ENCODE measurements around the gene RAB3B.
"Not testable (repeated sequence)": the region's sequence is repeated elsewhere in the genome, so short reads cannot be mapped to it uniquely, and the experiment has no call there.

RAB3B gene

DNA sequence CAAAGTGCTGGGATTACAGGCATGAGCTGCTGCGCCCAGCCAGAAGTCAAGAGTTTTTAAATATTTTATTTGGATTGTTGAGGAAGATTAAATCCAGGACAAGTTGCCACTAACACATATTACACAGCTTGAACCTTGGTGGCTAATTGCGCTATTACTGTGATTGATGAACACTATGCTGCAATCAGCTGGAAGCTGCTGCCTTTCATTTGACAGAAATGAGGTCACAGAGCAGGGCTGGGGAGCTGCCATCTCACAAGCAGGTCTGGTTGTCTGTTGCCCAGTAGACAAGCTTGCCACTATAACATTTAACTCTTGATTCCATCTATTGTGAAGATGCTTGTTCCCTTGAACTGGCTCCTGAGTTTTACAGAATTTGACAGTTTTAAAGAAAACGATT lies 74.5 kb downstream of the RAB3B start:
- no peak for DNase-seq

DNA sequence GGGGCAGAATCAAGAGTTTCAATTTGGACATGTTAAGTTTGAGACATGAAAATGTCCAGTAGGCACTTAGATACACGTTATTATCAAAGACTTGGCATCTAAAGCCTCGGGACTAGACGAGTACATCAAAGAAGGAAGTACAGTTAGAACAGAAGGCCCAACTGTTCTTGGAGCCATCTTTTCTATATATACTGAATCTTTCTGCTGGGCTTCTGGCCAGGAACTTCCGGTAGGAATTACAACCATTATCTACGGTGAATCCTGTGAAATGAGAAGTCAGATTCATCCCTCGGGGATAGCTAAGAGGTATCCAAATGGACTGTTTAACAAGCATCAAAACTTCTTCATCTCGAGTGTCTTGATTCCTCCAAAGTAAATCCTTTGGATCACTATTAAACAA lies 77.6 kb downstream of the RAB3B start:
- DNase-seq, result no peak

DNA sequence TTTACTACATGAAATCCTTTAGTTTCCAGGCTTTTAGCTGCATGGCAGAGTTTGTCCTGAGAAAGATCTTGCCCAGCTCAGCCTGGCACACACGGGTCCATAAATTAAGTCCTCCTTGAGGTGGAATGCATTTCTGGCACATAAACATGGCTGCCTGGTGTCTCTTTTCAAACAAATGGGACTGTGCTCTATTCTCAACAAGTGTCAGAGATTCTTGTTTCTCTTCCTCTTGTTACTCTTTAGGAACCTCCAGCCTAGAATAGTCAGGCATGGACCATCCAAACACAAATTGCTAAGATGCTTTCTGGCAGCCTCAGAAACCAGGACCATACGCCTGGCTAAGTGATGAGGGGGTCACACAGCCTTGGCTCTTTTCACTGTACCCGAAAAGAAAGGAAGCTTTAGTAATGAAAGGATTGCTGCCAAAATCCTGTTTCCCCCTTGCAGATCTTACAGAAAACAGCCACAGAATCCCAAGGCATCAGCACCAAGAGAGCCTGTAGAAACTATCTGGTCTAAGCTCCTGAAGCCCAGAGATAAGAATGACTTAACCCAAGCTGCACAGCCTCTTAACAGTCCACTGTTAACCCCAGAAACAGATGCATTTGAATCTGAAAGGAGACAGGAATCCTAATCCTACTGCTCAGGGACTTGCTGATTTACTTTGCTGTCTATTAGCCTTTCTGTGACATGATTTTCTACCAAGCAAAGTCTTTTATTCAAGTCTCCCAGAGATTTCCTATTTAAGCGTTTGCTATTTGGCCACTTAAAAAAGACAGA lies 80.1 kb downstream of the RAB3B start:
- no peak for DNase-seq

DNA sequence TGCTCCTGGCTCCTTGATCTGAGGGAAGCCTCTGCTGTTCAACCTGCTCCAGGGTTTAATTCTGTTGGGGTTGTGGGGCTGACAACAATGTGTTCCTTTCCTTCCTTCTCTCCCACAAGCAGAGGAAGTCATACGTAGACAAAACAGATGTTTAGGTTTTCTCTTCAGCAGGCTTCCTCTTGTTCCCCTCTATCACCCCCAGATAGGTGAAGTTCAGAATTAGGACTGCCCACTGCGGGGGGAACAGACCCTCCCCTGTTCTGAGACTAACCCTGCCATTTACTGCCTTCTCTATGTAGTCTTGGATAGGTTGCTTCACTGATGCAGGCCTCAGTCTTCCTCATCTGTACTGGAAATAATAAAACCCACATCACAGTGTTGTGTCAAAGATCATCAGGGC lies 82.0 kb downstream of the RAB3B start:
- DNase-seq, result no peak

DNA sequence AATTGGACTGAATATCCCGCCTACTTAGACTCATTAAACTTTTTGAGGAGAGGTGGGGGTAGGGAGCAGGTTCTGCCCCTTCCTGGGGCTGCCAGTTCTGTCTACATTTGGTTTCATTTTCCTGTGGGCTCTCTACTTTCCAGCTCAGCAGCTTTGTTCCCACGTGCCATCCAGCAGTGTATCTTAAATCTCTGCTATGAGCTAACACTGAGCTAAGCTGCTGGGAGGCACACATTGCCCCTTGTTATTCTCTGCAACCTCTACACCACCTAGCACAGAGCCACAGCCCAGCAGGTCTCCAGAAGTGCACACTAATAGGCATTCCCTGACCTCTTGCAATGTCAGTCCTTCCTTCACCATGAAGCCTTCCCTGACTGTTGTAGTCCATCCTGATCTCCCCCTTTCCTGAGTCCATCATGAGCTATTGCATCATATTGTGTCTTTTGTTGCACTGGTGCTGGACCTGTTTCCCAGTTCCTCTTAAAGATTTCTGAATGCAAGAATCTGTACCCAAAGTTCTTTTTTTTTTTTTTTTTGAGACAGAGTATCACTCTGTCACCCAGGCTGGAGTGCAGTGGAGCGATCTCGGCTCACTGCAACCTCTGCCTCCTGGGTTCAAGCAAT lies 83.3 kb downstream of the RAB3B start:
- no peak for DNase-seq

DNA sequence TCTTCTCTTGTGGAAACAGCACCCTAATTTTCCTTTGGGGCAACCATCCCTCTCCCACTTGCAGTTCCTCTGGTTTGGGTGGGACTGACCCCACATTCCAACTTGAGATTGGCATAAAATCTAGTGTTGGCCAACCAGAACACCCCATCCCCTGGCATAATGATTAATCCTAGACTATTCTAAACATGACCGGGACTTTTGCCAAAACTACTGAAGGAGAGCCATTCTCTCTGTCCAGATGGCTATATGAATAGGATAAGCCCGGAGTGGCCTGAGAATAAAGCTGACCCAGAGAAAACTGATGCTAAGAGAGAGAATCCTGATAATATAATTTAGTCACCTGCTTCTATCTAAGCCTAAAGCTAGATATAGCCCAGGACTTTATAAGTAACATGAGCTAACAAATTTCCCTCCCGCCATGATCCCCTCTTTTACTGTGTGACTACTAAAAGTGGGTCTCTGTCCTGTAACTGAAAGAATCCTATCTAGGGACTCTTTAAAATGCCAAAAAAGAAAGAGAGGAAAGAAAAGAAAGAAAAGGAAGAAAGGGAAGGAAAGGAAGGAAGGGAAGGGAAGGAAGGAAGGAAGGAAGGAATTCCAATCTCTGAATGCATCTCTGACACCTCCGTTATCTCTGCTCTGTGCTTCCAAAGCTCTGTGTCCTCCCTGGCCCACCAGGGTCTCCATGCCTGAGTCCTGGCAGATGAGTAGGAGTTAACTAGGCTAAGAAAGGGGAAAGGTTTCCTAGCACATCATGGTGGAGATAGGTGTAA lies 84.0 kb downstream of the RAB3B start:
- no peak for DNase-seq

DNA sequence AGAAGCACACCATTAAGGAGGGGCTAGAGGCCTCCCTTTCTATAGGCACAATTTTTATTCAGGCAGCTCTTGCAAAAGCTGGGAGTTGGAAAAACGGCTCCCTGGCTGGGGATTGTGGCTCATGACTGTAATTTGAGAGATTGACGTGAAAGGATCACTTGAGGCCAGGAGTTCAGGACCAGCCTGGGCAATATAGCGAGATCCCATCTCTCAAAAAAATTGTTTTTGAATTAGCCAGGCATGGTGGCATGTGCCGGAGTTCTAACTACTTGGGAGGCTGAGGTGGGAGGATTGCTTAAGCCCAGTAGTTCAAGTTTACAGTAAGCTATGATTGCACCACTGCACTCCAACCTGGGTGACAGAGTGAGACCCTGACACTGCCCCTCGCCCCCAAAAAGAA lies 88.0 kb downstream of the RAB3B start:
- DNase-seq, result no peak

DNA sequence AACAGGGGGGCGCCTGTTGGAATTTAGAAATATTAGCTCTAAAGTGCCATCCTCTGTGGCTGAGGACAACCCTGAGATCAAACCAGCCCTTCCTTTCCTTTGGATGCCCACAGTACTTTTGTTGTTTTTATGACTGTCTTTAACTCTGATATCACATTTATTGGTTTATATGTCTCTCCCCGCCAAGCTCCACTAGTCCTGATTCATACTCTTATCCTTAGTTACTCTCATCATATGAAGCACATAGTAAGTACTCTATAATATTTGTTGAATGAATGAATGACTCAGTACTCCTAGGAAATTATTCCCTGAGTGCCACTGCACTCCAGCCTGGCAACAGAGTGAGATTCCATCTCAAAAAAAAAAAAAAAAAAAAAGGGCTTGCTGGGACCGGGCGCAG lies 89.3 kb downstream of the RAB3B start:
- DNase-seq, result no peak

DNA sequence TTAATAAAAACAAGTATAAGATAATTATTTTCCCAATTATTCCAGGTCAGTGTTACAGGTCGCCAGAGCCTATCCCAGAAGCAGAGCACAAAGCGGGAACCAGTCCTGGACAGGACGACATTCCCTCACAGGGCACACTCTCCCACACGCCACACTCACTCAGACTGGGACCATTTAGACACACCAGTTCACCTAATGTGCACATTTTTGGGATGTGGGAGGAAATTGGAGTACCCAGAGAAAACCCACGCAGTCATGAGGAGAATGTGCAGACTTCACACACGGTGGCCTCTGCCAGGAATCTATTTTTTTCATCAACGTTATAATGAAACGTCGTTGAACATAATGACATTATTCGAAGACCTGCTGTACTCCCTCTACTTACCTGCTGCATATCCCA lies 91.5 kb downstream of the RAB3B start:
- DNase-seq, result no peak

DNA sequence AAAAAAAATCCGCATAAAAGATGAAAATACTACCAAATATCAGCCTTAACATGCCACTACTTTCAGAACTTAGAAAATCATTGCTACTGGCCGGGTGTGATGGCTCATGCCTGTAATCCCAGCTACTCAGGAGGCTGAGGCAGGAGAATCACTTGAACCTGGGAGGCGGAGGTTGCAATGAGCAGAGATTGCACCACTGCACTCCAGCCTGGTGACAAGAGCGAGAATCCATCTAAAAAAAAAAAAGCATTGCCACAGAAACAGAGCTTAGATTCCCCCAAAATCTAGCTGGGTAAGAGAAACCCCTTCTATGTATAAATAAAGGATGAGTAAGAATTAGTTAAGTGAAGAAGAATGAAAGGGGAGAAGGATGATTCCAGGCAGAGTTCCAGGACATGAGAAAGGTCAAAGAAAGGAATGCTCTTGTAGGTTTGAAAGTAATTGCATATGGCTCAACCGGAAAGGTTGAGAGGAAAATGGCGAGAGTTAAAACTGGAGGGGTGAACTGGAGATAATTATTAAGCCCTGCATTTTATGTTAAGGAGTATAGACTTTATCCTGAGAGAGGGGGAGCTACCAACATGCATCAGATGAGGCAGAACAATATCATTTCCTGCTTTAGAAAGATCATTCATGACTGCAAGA lies 92.3 kb downstream of the RAB3B start:
- no peak for DNase-seq

DNA sequence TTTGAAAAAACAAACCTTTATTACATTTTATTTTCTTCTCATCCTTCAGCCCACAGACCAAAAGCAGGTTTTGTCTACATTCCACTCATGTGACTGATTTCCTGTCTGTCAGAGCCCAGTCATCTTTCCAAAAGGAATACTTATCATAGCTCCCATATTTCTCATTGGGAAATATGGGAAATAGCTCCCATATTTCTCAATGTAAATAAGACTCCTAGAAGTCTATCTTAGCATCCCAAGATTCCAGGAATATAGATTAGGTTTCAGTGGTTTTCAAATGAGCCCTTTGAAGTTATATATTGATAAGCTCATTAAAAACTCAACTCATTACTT lies 92.8 kb downstream of the RAB3B start:
- no peak for DNase-seq

DNA sequence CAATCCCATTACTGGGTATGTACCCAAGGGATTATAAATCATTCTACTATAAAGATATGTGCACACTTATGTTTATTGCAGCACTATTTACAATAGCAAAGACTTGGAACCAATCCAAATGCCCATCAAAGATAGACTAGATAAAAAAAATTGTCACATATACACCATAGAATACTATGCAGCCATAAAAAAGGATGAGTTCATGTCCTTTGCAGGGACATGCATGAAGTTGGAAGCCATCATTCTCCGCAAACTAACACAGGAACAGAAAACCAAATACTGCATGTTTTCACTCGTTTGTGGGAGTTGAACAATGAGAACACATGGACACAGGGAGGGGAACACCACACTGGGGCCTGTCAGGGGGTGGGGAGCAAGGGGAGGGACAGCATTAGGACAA lies 95.8 kb downstream of the RAB3B start:
- DNase-seq, result not testable (repeated sequence)

DNA sequence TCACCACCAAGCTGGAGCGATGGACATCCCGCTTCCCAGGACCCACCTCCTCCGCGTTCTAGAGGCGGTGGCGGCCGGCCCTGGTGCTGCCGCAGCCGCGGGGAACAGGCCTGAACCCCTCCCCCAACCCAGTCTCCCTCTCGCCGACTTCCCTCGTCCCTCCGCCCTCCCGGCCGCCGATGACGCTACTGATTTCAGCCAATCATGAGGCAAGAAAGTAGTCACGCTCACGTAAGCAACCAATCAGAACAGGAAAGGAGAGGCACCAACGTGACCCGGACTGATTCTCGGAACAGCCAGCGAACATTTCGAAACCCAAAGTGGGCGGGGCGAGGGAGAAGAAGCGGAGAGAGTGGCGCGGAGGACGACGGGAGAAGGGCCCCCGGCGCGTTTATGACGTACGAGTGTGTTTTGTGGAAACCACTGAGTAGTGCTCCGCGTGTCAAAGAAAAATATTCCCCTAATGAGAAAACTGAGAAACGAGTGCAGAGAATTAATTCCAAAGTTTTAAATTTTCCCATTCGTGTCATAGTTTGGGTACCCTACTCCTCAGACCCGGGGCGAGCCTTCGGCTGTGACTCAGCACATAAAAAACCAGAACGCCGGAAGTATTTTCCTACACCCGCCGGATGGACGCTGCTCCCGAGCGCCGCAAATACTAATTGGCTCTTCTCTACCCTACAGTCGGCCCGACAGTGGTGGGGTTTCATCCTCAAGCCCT lies 111.7 kb downstream of the RAB3B start, which contains the start of gene NRDC:
Gene NRDC (minus strand): TSS at position 112 of the 721 bp plus-strand sequence. CDS start 112 bp downstream, outside the sequence.
- DNase-seq, result peak; percentile 99

DNA sequence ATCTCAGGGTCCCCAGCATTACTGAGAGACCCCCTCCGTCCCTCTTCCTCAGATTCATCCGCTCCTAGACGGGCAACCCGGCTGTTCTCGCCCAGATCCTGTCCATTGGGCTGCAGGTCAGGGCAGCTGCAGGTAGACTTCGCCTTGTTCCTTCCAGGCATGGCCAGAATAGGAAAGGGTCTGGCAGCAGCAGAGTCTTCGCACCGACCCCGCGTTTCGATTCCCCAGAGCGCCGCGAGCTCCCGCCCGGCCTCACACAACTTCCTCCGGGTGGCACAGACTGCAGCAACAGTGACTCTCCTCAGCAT lies 112.2 kb downstream of the RAB3B start:
- DNase-seq, result no peak

DNA sequence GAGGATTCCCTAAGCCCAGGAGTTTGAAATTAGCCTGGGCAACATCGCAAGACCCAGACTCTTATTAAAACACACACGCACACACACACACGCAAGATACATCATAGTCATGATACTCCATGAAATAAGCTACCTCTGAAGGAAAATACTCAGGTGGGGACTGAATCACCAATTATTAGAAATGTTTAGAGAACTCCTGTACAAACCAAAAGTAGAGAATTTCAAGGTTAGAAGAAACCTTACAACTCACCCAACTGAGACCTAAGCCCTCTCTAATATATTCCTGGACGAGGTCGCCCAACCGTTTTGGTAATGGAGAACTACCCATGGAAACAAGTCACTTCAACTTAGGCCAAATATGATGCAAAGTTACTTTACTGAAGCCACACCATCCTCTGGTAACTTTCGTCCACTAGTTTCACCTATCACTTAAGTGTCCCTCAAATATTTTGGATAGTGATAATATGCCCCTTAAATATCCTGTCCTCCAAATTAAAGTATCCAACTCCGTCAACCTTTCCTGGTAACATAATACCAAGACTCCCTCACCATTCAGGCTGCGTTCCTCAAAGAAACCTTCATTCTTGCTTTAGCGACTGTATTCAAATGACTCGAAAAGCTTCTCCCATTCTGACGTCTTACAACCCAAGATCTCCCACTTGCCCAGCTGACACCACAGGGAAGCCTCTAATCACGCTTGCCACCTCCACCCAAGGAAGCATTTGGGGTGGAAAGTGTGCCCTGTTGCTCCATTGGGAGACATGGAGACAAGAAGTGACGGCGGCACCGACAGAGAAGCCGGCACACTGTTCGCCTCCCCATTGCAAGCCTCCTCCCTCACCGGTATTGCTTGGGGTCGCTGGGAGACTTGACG lies 112.8 kb downstream of the RAB3B start:
- DNase-seq, result no peak

DNA sequence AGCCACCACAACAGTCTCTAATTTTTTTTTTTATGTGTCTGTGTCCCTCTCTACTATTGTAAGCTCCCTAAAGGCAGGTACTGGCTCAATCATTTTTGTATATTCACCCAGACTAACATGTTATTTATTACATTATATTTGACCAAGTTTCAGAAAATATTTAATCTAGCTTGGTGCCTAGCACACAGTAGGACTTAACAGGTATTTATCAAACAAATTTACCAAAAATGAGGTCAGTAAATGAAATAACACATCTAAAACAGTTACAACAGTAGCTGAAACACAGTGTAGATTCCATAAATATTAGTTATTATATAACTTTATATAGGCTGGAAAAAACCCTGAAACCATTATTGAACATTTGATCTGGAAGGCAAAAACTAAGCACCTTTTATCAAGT lies 114.7 kb downstream of the RAB3B start:
- no peak for DNase-seq

DNA sequence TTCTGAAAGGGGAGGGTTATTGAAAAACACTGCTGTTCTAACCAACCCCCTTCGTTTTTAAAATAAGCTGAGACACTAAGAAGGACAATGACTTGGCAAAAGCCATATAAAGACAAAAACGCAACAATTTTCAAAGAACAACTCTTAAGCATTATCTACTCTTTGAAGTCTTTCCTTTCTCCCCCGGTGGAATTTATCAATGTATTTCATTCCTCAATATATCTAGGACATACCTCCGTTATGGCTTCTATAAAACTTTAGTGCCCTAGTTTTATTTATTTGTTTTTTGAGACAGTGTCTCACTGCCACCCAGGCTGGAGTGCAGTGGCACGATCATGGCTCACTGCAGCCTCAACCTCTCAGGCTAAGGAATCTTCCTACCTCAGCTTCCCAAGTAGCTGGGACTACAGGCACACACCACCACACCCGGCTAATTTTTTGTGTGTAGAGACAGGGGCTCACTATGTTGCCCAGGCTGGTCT lies 115.2 kb downstream of the RAB3B start:
- no peak for DNase-seq

DNA sequence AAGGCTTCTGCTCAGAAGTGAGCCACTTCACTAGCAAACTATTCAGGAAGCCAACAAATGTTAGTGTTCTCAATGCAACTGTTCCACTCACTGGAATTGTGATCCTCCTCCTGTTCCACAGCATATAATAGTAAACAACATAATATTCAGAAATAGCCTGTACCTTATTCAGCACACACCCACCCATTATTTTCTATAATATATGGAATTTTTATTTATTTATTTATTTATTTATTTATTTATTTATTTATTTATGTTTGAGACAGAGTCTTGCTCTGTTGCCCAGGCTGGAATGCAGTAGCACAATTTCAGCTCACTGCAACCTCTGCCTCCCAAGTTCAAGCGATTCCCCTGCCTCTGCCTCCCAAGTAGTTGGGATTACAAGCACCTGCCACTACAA lies 117.2 kb downstream of the RAB3B start:
- DNase-seq, result not testable (repeated sequence)

DNA sequence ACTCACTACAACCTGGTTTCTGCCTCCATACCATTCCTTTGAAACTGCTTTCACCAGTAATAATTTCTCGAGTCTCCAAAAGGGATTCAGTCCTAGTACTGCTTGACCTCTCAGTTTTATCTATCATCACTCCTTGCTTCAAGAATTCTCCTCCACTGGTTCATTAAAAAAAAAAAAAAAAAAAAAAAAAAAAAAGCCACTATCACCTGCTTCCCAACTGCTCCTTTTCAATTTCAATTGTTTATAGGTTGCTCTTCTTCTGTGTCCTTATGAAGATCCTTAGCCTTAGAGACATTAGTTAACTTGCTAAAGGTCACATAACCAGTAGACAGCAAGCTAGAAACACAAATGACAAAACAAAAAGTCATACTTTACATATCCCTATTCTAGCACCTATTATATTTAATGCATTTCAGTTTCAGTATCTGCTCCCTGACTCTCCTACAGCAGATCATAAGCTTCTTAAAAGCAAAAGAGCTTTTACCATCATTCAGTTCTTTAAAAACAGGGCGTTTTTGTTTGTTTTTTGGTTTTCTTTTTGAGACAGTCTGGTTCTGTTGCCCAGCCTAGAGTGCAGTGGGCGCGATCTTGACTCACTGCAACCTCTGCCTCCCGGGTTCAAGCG lies 119.0 kb downstream of the RAB3B start:
- DNase-seq, result no peak

DNA sequence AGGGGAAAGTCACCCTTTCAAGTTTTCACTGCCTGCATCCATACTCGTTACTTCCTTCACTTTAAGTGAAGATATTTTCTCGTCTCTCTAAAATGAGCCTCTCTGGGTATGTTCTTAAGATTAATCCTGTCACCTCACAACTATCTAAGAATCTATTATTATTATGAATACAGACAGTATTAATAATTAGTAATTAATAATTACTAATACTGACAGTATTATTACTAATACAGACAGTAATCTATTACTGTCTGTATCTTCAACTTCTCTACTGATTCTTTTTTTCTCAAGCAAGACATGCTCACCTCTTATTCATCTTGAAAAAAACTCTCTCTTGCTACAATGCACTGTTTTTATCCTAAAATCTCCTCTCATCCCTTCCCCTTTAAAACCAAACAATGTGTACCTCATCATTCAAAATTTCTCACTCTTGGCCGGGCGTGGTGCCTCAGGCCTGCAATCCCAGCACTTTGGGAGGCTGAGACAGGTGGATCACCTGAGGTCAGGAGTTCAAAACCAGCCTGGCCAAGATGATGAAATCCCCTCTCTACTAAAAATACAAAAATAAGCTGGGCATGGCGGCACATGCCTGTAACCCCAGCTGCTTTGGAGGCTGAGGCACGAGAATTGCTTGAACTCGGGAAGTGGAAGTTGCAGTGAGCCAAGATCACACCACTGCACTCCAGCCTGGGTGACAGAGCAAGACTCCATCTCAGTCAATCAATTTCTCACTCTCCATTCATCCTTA lies 119.7 kb downstream of the RAB3B start:
- no peak for DNase-seq

Measured in activated naive CD4-positive, alpha-beta T cell treated with anti-CD3 and anti-CD28 coated beads, Interleukin-2, amount 50 U/mL, for 16 hours (primary cell).